GM19467 (cell line): ENCODE data around the gene DNASE1L2.

Source experiments
- ATAC-seq: cut with Tn5 transposase; IDR thresholded peaks from one replicate; pipeline ENCODE4 v1.9.1; 2021; ENCODE audit warnings: mild to moderate bottlenecking, moderate library complexity; ENCODE audit not compliant: unreplicated experiment

The DNASE1L2 gene, protein sequence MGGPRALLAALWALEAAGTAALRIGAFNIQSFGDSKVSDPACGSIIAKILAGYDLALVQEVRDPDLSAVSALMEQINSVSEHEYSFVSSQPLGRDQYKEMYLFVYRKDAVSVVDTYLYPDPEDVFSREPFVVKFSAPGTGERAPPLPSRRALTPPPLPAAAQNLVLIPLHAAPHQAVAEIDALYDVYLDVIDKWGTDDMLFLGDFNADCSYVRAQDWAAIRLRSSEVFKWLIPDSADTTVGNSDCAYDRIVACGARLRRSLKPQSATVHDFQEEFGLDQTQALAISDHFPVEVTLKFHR

DNA sequence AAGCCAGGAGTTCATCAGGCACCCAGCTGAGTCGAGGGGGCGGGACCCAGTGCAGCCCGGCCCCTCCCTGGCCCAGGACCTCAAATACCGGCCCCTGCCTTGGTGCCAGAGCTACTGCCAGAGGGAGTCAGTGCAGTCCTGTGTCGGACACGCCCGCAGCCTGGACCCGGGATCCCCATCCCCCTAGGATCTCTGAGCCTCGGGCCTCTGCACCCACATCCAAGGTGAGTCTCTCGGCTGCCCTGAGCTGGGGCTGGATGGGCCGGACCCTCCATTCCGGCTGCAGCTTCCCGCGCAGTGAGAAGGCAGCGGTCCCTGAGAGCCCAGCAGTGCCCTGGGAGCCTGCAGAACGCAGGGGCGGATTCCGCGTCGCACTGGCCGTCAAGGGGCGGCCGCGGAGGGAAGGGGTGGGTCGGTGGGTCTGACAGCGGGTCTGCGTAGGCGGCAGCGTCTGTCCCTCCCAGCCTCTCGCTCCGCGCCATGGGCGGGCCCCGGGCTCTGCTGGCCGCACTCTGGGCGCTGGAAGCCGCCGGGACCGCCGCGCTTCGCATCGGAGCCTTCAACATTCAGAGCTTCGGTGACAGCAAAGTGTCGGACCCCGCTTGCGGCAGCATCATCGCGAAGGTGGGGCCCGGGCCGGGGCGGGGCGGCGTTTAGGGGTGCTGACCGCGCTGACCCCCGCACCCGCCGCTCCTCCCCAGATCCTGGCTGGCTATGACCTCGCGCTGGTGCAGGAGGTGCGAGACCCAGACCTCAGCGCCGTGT, at the start of gene DNASE1L2:
Gene DNASE1L2, plus strand, starts transcription at position 108 of the 765 bp plus-strand sequence. Its CDS starts 373 bp downstream, at position 481.
- ATAC-seq = no peak

DNA sequence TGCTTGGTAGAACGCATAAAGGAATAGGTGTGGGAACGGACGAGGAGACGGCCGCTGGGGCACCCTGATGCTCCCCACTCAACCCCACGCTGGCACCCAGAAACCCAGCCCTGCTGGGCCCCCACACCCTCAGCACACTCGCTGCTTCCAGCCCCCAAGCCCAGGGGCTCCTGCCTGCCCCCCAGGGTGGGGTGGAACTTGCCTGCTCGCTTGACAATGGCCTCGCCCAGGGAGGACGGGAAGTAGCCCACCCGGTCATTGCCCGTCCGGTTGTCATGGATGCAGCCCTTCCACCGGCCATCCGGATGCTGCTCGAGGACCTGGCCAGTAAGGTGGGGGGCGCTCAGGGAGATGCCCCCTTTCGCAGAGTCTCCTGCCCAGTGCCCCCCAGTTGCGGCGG, 49.7 kb upstream of the DNASE1L2 start:
- ATAC-seq = no peak

DNA sequence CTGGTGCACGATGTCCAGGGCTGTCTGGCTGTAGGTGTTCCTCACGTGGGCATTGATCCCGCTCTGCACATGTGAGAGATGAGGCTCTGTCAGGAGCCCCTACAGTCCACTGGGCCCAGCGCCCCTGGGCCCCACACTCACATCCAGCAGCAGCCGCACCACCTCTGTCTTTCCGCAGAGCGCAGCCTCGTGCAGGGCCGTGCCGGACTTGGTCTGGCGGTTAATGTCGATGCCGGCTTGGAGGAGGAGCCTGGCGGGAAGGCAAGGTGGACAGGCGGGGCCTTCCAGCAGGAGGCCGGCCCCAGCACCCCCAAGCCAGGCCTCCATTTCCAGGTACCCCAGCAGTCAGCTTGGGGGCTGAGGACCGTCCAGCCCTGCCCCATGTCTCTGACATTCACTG, 49.0 kb upstream of the DNASE1L2 start:
- ATAC-seq = no peak

DNA sequence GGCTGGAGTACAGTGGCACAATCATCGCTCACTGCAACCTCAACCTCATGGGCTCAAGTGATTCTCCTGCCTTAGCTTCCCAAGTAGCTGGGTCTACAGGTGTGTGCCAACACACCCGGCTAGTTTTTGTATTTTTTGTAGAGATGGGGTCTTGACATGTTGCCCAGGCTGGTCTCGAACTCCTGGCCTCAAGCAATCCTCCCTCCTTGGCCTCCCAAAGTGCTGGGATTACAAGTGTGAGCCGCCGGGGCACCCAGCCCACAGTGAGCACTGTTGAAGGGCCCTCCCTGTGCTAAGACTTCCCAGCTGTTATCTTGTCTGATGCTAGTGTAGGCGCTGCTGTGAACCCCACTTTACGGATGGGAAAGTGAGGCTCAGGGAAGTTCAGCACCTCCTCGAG, 47.8 kb upstream of the DNASE1L2 start:
- ATAC-seq = no peak

DNA sequence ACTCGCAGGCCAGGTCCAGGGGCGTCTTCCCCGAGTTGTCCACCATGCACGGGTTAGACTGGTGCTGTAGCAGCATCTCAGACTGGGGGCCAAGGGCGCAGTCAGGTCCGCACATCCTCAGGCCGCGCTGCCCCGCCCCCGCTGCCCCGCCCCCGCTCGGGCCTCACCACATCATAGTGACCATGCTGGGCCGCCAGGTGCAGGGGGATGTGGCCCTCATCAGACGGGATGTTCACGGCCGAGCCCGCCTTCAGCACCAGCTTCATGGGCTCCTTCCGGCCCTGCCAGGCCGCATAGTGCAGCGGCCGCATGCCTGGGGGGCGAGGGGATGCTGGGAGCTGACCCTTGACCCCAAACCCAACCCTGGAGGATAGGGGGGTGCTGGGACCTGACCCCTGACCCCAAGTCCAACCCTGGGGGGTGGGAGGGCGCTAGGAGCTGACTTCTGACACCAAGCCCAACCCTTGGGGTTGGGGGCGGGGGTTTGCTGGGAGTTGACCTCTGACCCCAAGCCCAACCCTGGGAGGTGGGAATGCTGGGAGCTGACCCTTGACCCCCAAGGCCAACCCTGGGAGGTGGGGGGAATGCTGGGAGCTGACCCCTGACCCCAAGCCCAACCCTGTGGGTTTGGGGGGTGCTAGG, 46.9 kb upstream of the DNASE1L2 start:
- ATAC-seq = no peak

DNA sequence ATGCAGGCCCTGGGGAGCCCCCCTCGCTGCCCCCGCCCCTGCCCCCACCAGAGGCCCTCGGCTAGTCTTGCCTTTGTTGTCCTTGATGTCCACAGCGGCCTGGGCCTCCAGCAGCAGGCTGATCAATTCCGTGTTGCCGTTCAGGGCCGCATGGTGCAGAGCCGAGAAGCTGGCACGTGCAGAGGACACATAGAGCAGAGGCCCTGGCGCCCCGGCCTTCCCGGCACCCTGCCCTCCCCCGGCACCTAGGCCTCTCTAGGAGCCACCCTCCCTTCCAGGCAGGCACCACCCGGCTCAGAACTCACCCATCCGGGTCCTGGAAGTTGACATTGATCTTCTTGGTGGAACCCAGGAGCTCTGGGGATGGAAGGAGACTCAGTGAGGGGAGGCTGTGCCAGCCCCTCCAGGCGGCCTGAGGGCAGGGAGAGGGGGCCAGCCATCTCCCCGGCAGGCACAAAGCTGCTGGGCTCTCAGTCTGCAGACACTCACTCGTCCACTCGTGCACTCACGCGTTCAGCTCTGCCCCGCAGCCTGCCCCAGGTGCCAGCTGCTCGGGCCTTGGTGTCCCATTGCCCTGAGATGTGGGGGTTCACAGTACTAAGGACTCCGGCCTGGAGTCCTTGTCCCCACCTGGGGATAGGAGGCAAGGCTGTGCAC, 46.1 kb upstream of the DNASE1L2 start:
- ATAC-seq = no peak

DNA sequence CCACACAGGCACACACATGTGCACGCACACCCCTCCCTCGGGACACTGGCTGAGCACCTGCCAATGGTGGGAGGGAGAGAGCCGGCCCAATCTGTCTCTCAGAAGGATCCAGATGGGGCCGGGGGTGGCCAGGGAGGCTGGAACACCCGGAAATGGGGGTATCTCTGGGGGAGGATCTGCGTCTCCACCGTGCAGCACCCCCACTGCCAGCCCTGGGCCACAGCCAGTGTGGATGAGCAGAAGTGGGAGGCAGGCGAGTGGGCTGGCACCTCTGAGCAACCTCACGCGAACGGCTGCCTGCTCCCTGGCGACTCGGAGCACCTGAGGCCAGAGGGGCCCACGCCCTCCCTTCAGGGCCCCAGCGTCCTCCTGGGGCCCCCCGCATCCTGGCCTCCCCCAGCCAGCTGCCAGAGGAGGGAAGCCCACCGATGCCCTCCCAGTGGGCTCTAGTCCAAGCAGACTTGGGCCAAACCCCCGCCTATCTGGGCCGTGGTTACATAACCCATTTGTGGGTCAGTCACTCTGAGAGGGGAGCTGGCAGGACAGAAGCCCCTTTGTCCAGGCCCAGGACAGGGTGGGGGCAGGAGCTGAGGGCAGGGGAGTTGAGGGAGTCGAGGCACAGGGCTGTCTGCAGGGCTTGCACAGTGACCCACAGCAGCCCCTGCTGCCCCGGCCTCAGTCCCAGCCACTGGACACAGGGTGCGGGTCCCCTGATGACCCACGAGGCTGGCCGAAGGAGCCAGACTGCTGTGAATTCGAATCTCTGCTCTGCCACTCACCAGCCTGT, 45.4 kb upstream of the DNASE1L2 start:
- ATAC-seq = no peak

DNA sequence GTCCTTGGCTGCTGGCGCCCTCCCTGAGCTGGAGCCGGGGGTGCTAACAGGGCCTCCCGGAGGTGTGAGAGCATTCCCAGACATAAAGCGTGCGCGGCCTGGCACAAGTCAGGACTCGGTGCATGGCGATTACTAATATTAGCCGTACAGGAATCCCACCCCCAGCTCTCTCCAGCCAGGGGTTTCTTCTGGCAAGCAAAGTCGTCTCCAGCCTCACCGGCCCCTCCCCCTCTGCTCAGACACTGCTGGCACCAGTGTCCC, 44.9 kb upstream of the DNASE1L2 start:
- ATAC-seq = no peak

DNA sequence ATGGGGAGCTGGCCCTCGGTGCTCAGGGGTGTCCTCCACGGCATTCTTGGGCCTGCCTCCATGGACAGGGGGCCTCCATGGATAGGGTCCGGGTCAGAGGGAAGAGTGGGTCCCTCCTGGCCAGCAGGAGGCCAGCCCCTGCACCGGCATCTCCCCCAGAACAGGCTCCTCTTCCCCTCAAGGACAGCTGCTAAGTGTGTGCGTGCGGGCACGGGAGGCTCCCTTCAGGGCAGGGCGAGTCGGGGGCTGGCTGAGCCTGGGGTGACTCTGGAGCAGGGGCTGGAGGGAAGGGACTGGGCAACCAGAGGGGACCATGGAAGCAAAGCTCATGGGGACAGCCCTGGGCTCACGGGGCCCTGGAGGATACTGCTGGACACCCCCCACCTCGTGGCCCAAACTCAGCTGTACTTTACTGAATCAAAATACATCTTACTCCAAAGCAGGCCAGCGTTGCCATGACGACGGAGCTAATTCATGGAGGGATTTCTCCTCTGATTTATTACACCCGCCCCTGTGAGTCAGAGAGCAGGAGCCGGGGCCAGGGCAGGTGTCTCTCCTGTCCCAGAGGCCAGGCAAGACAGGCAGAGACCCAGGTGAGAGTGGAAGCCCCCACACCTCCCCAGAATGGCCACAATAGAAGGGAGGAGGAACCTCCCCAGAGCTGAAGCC, 41.9 kb upstream of the DNASE1L2 start:
- ATAC-seq = no peak

DNA sequence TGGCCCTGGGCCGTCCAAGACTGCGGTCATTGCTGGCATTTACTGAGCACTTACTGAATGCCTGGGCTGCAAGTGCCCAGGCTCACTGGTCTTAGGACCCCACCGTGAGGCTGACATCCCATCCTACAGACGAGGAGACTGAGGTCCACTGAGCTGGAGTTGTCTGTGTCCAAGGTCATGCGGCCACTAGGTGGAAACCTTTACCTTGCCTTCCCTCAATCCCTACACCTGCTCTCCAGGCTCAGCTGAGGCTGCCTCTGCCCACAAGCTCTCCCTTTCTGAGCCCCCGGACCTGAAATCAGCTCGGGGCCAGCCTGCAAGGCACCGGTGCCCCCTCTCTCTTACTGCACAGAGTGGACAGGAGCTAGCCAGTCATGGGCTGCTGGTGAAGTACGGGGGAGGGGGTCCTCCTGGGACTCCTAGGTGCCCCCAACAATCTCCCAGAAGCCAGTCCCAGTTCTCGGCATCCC, 41.4 kb upstream of the DNASE1L2 start:
- ATAC-seq = no peak

DNA sequence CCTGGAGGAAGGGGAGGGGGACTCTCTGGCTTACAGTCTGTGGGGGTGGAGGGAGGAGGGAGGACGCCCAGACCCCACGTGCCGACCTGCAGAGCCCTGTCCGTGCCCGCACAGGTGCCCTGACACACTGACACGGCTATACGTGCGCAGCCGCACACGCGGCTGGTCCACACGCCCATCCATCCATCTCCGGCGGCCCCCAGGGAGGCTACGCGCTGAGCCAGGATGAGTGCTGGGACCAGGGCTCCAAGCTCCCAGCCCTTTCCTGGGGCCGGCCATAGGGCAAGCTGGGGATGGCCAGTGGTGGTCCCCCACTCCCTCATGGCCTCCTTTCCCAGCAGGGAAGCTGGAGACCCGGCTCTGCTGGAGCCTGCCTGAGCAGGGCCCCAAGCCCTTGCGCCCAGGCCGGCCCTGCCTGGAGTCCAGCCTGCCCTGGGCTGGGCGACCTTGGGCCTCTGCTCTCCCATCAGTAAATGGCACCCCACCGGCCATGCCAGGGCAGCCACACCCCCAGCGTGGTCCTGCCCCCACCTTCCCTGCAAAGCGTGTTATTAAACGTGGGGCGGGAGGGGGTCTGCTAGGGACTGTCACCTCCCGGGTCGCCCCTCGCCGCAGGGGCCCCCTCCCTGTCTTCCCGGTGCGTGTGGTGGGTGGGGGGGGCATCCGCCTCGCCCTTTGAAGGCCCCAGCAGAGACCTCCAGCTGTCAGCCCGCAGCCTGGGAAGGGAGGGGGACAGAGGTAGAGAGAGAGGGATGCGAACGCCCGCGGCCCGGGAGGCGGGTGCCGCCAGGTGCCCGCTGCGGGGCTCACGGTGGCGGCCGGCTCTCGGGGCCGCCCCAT, 40.7 kb upstream of the DNASE1L2 start:
- ATAC-seq = no peak

DNA sequence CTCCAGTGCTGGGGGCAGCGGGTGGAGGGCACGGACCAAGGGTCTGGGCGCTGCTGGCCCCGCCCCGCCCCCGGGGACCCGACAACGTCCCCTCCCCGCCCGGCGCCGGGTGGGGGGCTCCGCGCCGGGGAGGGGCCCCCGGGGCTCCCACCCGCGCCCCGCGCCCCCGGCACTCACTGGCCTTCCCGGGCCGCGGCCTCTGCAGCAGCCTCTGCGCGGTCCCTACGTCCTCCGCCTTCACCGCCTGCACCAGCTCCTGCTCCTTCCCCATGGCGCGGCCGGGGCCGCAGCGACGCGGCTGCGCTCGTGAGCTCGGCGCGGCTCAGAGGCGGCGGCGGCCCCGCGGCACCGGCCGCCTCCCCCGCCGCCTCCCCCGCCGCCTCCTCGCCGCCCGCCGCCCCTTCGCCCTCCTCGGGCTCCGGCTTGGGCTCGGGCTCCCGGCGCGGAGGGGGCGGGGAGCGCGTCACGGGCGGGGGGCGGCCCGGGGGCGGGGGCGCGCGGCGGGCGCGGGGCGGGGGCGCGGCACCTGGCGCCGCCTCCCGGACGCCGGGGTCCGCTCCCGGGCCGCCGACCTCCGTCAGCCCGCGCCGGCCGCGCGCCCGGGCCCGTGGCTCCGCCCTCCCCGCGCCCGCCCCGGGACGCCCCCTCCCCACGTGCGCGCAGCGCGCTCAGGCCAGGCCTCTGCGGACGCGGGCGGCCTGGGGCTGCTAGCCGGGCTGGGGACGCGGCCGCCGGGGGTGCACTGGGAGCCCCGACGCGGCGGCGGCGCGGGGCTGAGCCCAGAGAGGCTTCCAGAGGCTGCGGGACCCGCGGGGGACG, 39.9 kb upstream of the DNASE1L2 start, which contains the start of gene CASKIN1:
Gene CASKIN1, minus strand, starts transcription at position 444 of the 819 bp plus-strand sequence. Its CDS starts 173 bp downstream, at position 271.
- no peak for ATAC-seq

DNA sequence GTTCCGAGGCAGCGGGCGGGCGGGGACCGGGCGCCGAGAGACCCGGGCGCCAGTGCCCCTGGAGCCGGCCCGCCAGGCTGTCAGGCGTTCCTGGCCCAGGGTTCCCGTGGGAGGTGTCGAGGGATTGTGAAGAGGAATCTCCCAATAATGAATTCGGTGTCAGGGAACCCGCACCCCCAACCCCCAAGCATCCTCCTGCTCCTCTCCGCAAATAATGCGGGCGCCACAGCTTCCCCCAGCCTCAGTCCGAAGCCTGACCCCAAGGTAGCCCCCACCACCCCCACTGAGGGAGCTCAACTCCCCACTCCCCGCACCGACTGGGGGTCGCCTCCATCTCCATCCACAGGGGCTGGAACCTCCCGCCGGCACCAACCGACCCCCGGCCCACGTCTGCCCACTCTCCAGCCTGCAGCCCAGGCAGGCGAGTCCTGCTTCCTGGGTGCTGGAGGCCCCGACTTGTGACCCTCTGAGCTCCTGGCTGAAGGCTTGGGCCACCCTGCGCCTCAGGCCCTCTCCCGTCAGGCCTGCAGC, 39.2 kb upstream of the DNASE1L2 start:
- ATAC-seq = no peak

DNA sequence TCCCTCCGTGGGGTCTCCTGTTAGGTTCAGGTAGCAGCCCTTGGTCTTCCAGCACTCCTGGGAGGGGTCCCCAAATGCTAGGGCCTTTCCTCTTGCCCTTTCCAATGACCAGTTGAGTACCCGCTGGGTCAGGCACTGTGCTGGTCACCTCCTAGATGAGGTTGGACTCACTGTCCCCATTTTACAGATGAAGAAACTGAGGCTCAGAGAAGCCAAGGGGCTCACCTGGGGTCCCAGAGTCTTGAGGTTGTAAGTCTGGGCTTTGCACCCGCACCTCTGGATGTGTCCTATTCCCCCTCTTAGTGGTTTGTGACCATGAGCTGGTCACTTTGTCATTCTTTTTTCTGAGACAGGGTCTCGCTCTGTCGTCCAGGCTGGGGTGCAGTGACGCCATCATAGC, 38.5 kb upstream of the DNASE1L2 start:
- ATAC-seq = no peak

DNA sequence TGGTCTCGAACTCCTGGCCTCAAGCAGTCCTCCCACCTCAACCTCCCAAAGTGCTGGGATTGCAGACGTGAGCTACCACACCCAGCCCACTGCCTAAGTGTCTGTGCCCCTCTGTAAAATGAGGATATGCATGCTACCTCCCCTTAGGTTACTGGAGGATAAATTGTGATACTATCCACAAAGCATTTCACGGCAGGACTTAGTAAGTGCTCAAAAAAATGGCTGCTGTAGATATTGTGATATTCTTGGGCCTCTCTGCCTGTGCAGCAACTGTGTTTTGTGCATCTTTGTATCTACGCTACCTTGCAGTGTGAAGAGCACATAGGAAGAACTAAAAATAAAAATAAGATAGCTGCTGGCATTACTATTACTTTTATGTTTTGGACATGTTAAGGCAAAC, 38.0 kb upstream of the DNASE1L2 start:
- ATAC-seq = no peak

DNA sequence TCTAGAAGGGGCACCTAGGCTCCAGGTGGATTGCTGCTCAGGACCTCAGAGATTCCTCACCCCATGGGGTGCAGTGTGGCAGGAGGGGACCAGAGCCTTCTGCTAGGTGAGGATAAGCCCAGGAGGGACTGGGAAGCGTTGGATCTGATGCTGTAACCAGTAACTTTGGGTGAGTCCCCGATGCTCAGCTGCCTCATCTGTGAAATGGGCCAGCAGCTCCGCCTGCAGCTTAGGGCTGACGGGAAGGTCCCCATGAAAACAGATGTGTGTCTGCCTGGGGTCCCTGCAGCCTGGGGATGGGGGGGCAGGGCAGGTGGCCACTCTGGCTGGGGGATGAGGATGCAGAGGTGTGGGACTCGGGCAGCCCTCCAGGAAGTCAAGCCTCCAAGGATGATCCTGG, 37.1 kb upstream of the DNASE1L2 start:
- no peak for ATAC-seq

DNA sequence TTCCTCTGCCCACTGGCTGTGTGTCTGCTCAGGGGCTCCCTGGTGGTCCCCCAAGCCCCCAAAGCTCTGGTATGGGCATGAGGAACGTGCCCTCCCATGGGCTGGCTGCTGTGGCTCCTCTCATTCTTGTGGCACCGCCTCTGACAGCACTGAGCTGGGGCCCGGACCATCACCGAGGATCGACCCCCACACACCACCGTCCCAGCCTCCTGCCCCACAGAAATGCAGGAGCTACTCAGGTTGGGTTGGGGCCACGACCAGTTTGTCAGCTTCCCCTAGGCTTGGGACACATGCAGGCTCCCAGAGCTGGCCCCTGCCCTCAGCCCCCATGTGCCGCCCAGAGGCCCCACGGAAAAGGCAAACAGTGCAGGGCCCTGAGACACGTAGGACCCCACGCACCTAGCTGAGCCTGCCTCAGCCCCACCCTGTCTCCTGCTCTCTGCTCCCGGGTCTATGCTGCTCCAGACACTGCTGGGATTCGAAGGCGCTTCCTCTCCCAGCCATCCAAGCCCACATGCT, 36.6 kb upstream of the DNASE1L2 start:
- ATAC-seq = no peak

DNA sequence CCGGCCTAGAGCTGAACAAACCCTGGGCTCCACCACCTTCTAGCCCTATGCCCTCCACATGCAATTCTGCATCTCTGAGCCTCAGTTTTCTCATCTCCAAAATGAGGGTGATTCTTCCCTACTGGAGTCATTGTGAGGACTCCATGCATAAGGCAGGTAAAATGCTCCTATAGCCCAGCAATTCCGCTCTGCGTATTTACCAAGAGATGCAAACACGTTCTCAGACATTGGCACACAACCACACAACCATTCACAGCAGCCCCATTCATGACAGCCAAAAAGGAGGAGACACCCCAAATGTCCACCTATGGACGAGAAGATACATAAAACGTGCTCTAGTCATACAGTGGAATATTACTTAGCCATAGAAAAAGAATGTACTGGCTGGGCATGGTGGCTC, 35.9 kb upstream of the DNASE1L2 start:
- no peak for ATAC-seq
